Measurements from ENCODE around the gene POU2AF2. TPM values are rescaled to one million over a fixed set of nuclear protein-coding genes. Genes with fewer than 3 reads are reported as not detected.
"Not testable (repeated sequence)": the region's sequence is repeated elsewhere in the genome, so short reads cannot be mapped to it uniquely, and the experiment has no call there.

The POU2AF2 gene
- total and polyA plus RNA-seq, 2 donors (not counting 3 experiments of a cell fraction or from before 2014, with no cell fraction given), result not detected

DNA sequence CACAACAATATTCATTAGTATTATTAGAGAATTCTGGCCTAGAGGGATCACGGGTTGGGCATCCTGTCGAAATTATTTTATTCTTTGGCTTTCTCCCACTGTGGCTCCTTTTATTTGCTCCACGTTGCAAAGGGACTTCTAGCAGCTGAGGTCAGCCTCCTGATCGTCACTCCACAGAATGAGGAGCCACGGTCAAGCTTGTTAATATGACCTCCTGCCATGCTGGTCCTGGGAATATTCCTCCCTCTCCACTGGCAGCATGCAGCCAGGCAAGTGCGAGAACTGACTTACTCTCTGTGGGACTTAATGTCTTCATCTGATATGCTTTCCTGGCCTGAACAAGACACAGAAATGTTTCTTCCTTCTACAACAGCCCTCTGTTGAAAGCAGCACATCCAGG lies 73.8 kb downstream of the POU2AF2 start:
- Histone ChIP-seq H3K9ac (replicated peaks; ENCODE audit: extremely low read depth, insufficient read depth, low read length) (no peak overlapping the region), H3K4me2 (ENCODE audit: insufficient read depth, low read length) (no peak overlapping the region), H3K4me1 (ENCODE audit: control insufficient read depth, extremely low read depth, insufficient read depth, low read length) (no peaks in the 10 kb centered on the region), H3K9me3 (replicated peaks; ENCODE audit: control insufficient read depth, insufficient read depth, low read length) (no peaks in the 10 kb centered on the region), H4K20me1 (replicated peaks; ENCODE audit: control insufficient read depth, extremely low read depth, insufficient read depth, low read length) (no peaks in the 10 kb centered on the region), H3K4me3 (replicated peaks in 1 of 3; ENCODE audit: insufficient read depth in 1 of 3, low read depth in 1 of 3, low read length in 3 of 3) (no peak overlapping the region), H3K36me3 (ENCODE audit: control insufficient read depth in 2 of 2, extremely low read depth in 1 of 2, insufficient read depth in 2 of 2, low read length in 2 of 2) (no peaks in the 10 kb centered on the region), H3K27ac (ENCODE audit: insufficient read depth, low read depth, low read length) (no peak overlapping the region), H3K9me1 (replicated peaks; ENCODE audit: control insufficient read depth, extremely low read depth, insufficient read depth, low read length) (no peaks in the 10 kb centered on the region), H3K79me2 (ENCODE audit: control insufficient read depth, insufficient read depth, low read length) (no peaks in the 10 kb centered on the region), H3K27me3 (ENCODE audit: control insufficient read depth in 2 of 2, insufficient read depth in 2 of 2, low read length in 2 of 2) (no peaks in the 10 kb centered on the region), H2AFZ (ENCODE audit: low read depth, low read length) (no peak overlapping the region)
- DNase-seq (ENCODE audit: low read depth, low spot score) (no peak), FAIRE-seq (no peak)
- intact Hi-C loops (cut with micrococcal nuclease) (loop anchor here (5.0 kb wide), 1 partner anchor 1342 kb away; no protein-coding TSS in a partner anchor), dilution Hi-C loops (cut with MboI; ENCODE audit: extremely low pct_ligation_motif_present, low sequenced_read_pairs) (no loop called here)
- ChIA-PET CTCF (no interaction called here), POLR2A (no interaction called here)
- TF ChIP-seq FOS (IDR thresholded peaks at IDR 0.05; ENCODE audit: borderline replicate concordance, insufficient read depth, low read length), result no peak
- TF ChIP-seq, protein P1, sequence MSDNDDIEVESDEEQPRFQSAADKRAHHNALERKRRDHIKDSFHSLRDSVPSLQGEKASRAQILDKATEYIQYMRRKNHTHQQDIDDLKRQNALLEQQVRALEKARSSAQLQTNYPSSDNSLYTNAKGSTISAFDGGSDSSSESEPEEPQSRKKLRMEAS (IDR thresholded peaks at IDR 0.05; ENCODE audit: insufficient read depth, insufficient read length), result no peak
- no peak for TF ChIP-seq JUN (IDR thresholded peaks at IDR 0.05; ENCODE audit: borderline replicate concordance, insufficient read depth, insufficient read length, low read depth)
- TF ChIP-seq EZH2 (IDR thresholded peaks at IDR 0.05; ENCODE audit: borderline replicate concordance, low read depth, low read length, severe bottlenecking), result no peak
- TF ChIP-seq MYC (IDR thresholded peaks at IDR 0.05; ENCODE audit: low read depth, low read length), result no peak
- BruUV-seq (replicated peaks), result no TSS peak

DNA sequence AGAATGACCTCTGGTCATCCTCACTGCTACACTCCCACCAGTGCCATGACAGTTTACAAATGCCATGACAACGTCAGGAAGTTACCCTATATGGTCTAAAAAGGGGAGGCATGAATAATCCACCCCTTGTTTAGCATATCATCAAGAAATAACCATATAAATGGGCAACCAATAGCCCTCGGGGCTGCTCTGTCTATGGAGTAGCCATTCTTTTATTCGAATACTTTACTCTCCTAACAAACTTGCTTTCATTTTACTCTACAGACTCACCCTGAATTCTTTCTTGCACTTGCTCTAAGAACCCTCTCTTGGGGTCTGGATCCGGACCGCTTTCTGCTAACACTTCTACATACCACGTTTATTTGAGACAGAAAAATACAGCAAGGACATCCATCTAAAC lies 74.7 kb downstream of the POU2AF2 start:
- CTCF ChIA-PET, POLR2A ChIA-PET: not testable (repeated sequence)

More for the DNA sequence above, 74.7 kb downstream of the POU2AF2 start:
- H3K9ac ChIP-seq (replicated peaks; ENCODE audit: extremely low read depth, insufficient read depth, low read length); dilution Hi-C loops (cut with MboI; ENCODE audit: extremely low pct_ligation_motif_present, low sequenced_read_pairs); H3K36me3 ChIP-seq (ENCODE audit: control insufficient read depth in 2 of 2, extremely low read depth in 1 of 2, insufficient read depth in 2 of 2, low read length in 2 of 2); H3K9me3 ChIP-seq (replicated peaks; ENCODE audit: control insufficient read depth, insufficient read depth, low read length); H2AFZ ChIP-seq (ENCODE audit: low read depth, low read length); H3K79me2 ChIP-seq (ENCODE audit: control insufficient read depth, insufficient read depth, low read length); H3K4me2 ChIP-seq (ENCODE audit: insufficient read depth, low read length); intact Hi-C loops (cut with micrococcal nuclease); H4K20me1 ChIP-seq (replicated peaks; ENCODE audit: control insufficient read depth, extremely low read depth, insufficient read depth, low read length); H3K4me3 ChIP-seq (replicated peaks in 1 of 3; ENCODE audit: insufficient read depth in 1 of 3, low read depth in 1 of 3, low read length in 3 of 3); FAIRE-seq; H3K4me1 ChIP-seq (ENCODE audit: control insufficient read depth, extremely low read depth, insufficient read depth, low read length); H3K27ac ChIP-seq (ENCODE audit: insufficient read depth, low read depth, low read length); H3K27me3 ChIP-seq (ENCODE audit: control insufficient read depth in 2 of 2, insufficient read depth in 2 of 2, low read length in 2 of 2); H3K9me1 ChIP-seq (replicated peaks; ENCODE audit: control insufficient read depth, extremely low read depth, insufficient read depth, low read length); BruUV-seq (replicated peaks); DNase-seq (ENCODE audit: low read depth, low spot score): not testable (repeated sequence)

All from endothelial cell of umbilical vein (primary cell).